ENCODE measurements around the gene GTF2H3. TPM values are rescaled to one million over a fixed set of nuclear protein-coding genes. Genes with fewer than 3 reads are reported as not detected.

GTF2H3 gene
- total RNA-seq (2011; cell fraction: chromatin; rRNA removed; ENCODE audit: low replicate concordance), result 56.7 and 106 TPM in 2 replicates
- total RNA-seq (2011; cell fraction: nucleolus; rRNA removed), result 30.3 and 30.9 TPM in 2 replicates
- 39.7 and 48.8 TPM in 2 replicates for total RNA-seq (2011; cell fraction: nucleoplasm; rRNA removed)
- 22.7 and 34.2 TPM in 2 replicates for total RNA-seq (2014; rRNA removed)
- total RNA-seq (2014; rRNA removed; fragmentation: Illumina TruSeq; extraction: Trizol), result 80.5 and 101 TPM in 2 replicates
- 46.0 and 50.9 TPM in 2 replicates for total RNA-seq (2015; rRNA removed; fragmentation: Illumina TruSeq; extraction: Trizol)
- total RNA-seq (2021), result 49.6 and 54.1 TPM in 2 replicates
- polyA plus RNA-seq (2011; rRNA removed), result 72.7 and 99.7 TPM in 2 replicates
- 32.1 and 62.9 TPM in 2 replicates for polyA plus RNA-seq (2011; cell fraction: cytosol; rRNA removed)
- 26.2 and 32.0 TPM in 2 replicates for polyA plus RNA-seq (2011; cell fraction: nucleus; rRNA removed)
- 36.5 and 49.2 TPM in 2 replicates for polyA plus RNA-seq (2012)
- polyA plus RNA-seq (2014; fragmentation: Illumina TruSeq; extraction: Trizol), result 82.0 and 82.1 TPM in 2 replicates
- polyA plus RNA-seq (2014; fragmentation: Nextera tagmentation; extraction: Ambion mirVana), result 10 to 100 TPM; 34.2 to 39.3 TPM
- polyA plus RNA-seq (2014; rRNA removed), result 37.9 and 42.6 TPM in 2 replicates
- polyA minus RNA-seq (2011; rRNA and poly(A)+ RNA removed), result 142 and 164 TPM in 2 replicates
- 21.6 and 42.8 TPM in 2 replicates for polyA minus RNA-seq (2011; cell fraction: cytosol; rRNA and poly(A)+ RNA removed)
- 29.4 and 52.6 TPM in 2 replicates for polyA minus RNA-seq (2011; cell fraction: nucleus; rRNA and poly(A)+ RNA removed)
- Bru-seq, nascent RNA, result percentile 91 among the genes with signal in this experiment
- percentile 90 among the genes with signal in this experiment for BruChase-seq, experiment 1, labeled RNA remaining after a 2-hour chase
- BruChase-seq, experiment 2, labeled RNA remaining after a 6-hour chase, result percentile 89 among the genes with signal in this experiment
- long read RNA-seq, experiment 1, transcript GTF2H3-212 (13 exons, 3,329 nt), result major isoform, 31 of 80 reads
- long read RNA-seq, experiment 1, partial matches to known transcripts, result 5 of 80 reads
- long read RNA-seq, experiment 1, other reads (novel, unspliced or antisense), result 39 of 80 reads
- long read RNA-seq, experiment 2, partial matches to known transcripts, result 1 of 31 reads
- long read RNA-seq, experiment 2, other reads (novel, unspliced or antisense), result 26 of 31 reads
- long read RNA-seq, experiment 3, transcript GTF2H3-212 (13 exons, 3,329 nt), result major isoform, 14 of 22 reads
- long read RNA-seq, experiment 3, partial matches to known transcripts, result 2 of 22 reads
- long read RNA-seq, experiment 3, other reads (novel, unspliced or antisense), result 5 of 22 reads

DNA sequence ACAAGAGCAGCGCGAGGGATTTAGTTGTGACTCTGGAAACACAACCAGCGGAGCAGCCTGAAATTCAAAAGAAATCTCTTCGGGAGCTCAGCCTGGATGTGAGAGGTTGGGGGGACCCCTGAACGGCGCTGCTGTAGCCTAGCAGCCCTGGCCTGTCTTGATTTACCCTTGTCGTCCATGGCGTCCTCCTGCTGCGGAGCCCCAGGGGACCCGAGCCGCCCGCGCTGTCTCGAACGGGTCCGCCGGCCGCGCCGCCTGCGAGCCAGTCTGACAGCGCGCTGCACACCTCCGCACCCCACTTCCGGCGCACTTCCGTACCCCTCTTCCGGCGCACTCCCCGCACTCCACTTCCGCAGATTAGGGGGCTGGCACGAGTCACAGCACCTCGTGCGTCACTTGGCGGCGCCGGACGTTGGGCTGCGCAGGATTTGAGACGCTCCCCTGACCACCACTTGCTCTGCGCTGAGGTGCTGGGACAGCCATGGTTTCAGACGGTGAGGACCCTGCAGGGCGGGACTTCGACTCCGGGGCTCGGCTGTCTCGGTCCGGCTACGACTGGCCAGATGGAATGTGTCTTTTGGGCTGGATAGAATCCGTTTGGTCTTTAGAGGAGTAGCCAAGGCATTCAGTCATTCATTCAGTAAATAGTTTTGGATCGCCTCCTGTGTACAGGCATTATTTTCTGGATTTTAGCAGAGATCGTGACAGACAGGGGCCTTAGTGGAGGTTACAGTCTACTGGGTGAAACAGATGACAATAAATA is at the start of gene GTF2H3, which contains the start of gene EIF2B1:
TSS of gene GTF2H3 (plus strand) at position 451 of the 763 bp plus-strand sequence. CDS start at position 482, 31 bp downstream.
TSS of gene EIF2B1 (minus strand) at position 308 of the 763 bp plus-strand sequence. CDS start at position 179, 129 bp downstream.
- in situ Hi-C loops (cut with MboI) (no loop called here), intact Hi-C loops (cut with micrococcal nuclease) (loop anchor here (5.0 kb wide), 1 partner anchor 79 kb away; the partner anchor contains the start of gene ATP6V0A2)
- FAIRE-seq, result peak; percentile 95
- peak; percentile 97 for ATAC-seq
- DNase-seq (ENCODE audit: extremely low read depth in 1 of 4, low spot score in 3 of 4), result peak; percentile 91 to 99 (median 94)
- Histone ChIP-seq H3K27ac (ENCODE audit: extremely low read depth, low read depth, low read length) (peak within 1 kb of the TSS; percentile 96), H3K4me3 (peak within 1 kb of the TSS; percentile 97), H3K27me3 (ENCODE audit: control insufficient read depth in 2 of 2, insufficient read depth in 2 of 2, low read length in 2 of 2) (no peaks in the 10 kb centered on the region), H4K20me1 (replicated peaks; ENCODE audit: control insufficient read depth, insufficient read depth, low read length) (0 out of 2 replicates have a peak, but pooled peaks cover 4% of the 10 kb centered on the region), H3K9me3 (replicated peaks; ENCODE audit: control insufficient read depth, insufficient read depth, low read depth, low read length) (no peaks in the 10 kb centered on the region), H3K4me2 (ENCODE audit: insufficient read depth, low read length) (peak within 1 kb of the TSS; percentile 96), H3K79me2 (ENCODE audit: control insufficient read depth, insufficient read depth, low read length) (peaks cover 63% of the 10 kb centered on the region), H3K9me1 (ENCODE audit: control insufficient read depth, insufficient read depth, low read length) (no peaks in the 10 kb centered on the region), H3K4me1 (replicated peaks in 1 of 2; ENCODE audit: control insufficient read depth in 2 of 2, insufficient read depth in 2 of 2, low read length in 2 of 2) (peaks cover 0 to 7% of the 10 kb centered on the region in 2 experiments; a peak in 2 of 5 replicates), H3K9ac (ENCODE audit: insufficient read depth in 1 of 2, low read depth in 2 of 2, low read length in 2 of 2) (peak within 1 kb of the TSS; percentile 98 to 100), H2AFZ (ENCODE audit: low read depth, low read length) (peak within 1 kb of the TSS; percentile 79), H3K36me3 (ENCODE audit: control insufficient read depth, insufficient read depth, low read length) (peaks cover 46% of the 10 kb centered on the region; the same call in 2 of the 3 replicates)
- BruUV-seq (replicated peaks), result no TSS peak
- under 1% methylated on average over 52 of the region's 52 CpGs for WGBS (ENCODE audit: insufficient coverage, low coverage, missing lambda C conversion rate)
- CTCF ChIA-PET (ENCODE audit: low intra/inter-chr PET ratio), result no interaction called here
- POLR2A ChIA-PET, result interaction anchor here (0.6 to 1.1 kb wide), 7 partner anchors 14 to 703 kb away, joined by 3 to 4 read pairs (median 3); partner anchors contain the start of gene MPHOSPH9
- no peak for TF ChIP-seq BCL6 (CRISPR knock-in tag; IDR thresholded peaks at IDR 0.05)
- peak; percentile 65 for TF ChIP-seq GATAD2B (IDR thresholded peaks at IDR 0.05; ENCODE audit: borderline replicate concordance)
- no peak for TF ChIP-seq ZKSCAN8 (CRISPR knock-in tag; IDR thresholded peaks at IDR 0.05)
- no peak for TF ChIP-seq TFAM (CRISPR knock-in tag; conservative IDR thresholded peaks at IDR 0.05)
- TF ChIP-seq, protein P1, sequence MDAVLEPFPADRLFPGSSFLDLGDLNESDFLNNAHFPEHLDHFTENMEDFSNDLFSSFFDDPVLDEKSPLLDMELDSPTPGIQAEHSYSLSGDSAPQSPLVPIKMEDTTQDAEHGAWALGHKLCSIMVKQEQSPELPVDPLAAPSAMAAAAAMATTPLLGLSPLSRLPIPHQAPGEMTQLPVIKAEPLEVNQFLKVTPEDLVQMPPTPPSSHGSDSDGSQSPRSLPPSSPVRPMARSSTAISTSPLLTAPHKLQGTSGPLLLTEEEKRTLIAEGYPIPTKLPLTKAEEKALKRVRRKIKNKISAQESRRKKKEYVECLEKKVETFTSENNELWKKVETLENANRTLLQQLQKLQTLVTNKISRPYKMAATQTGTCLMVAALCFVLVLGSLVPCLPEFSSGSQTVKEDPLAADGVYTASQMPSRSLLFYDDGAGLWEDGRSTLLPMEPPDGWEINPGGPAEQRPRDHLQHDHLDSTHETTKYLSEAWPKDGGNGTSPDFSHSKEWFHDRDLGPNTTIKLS (IDR thresholded peaks at IDR 0.05; ENCODE audit: borderline replicate concordance, low read depth), result peak; percentile 68
- TF ChIP-seq, protein P2, sequence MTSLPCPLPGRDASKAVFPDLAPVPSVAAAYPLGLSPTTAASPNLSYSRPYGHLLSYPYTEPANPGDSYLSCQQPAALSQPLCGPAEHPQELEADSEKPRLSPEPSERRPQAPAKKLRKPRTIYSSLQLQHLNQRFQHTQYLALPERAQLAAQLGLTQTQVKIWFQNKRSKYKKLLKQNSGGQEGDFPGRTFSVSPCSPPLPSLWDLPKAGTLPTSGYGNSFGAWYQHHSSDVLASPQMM (CRISPR knock-in tag; IDR thresholded peaks at IDR 0.05), result no peak
- no peak for TF ChIP-seq NR2F6 (CRISPR knock-in tag; IDR thresholded peaks at IDR 0.05)
- TF ChIP-seq SLC30A9 (CRISPR knock-in tag; IDR thresholded peaks at IDR 0.05), result no peak
- TF ChIP-seq ESRRB (CRISPR knock-in tag; IDR thresholded peaks at IDR 0.05; ENCODE audit: borderline replicate concordance), result no peak
- TF ChIP-seq, protein P3, sequence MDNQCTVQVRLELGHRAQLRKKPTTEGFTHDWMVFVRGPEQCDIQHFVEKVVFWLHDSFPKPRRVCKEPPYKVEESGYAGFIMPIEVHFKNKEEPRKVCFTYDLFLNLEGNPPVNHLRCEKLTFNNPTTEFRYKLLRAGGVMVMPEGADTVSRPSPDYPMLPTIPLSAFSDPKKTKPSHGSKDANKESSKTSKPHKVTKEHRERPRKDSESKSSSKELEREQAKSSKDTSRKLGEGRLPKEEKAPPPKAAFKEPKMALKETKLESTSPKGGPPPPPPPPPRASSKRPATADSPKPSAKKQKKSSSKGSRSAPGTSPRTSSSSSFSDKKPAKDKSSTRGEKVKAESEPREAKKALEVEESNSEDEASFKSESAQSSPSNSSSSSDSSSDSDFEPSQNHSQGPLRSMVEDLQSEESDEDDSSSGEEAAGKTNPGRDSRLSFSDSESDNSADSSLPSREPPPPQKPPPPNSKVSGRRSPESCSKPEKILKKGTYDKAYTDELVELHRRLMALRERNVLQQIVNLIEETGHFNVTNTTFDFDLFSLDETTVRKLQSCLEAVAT (IDR thresholded peaks at IDR 0.05), result peak; percentile 71 to 96; a peak in 3 of 4 replicates
- peak; percentile 85 for TF ChIP-seq ELF4 (CRISPR knock-in tag; IDR thresholded peaks at IDR 0.05)
- TF ChIP-seq SRSF7 (optimal IDR thresholded peaks at IDR 0.05; ENCODE audit: low read depth, low read length), result no peak
- TF ChIP-seq BRD9 (IDR thresholded peaks at IDR 0.05; ENCODE audit: low read depth, partially characterized antibody), result no peak

Data from K562 (cell line).